HG03064 (cell line): ENCODE measurements around the gene RAB10.

Source experiments
- ATAC-seq: cut with Tn5 transposase; IDR thresholded peaks from one replicate; pipeline ENCODE4 v1.9.1; 2021; ENCODE audit warnings: low read depth; ENCODE audit not compliant: unreplicated experiment

RAB10 gene

GRCh38 chr2:26175466-26176278, 141.8 kb downstream of the RAB10 start:
- ATAC-seq: no peak

- no peak for ATAC-seq
Measured at GRCh38 chr2:26176279-26176615, 142.4 kb downstream of the RAB10 start.

GRCh38 chr2:26177122-26177521, 143.2 kb downstream of the RAB10 start:
- ATAC-seq: no peak

- no peak for ATAC-seq
Measured at GRCh38 chr2:26178246-26178645, 144.4 kb downstream of the RAB10 start.

- no peak for ATAC-seq
Measured at GRCh38 chr2:26178746-26179436, 145.0 kb downstream of the RAB10 start.

- no peak for ATAC-seq
Measured at GRCh38 chr2:26179446-26179913, 145.6 kb downstream of the RAB10 start.

GRCh38 chr2:26182441-26182840, 148.6 kb downstream of the RAB10 start:
- no peak for ATAC-seq

- ATAC-seq: no peak
Measured at GRCh38 chr2:26182887-26183630, 149.2 kb downstream of the RAB10 start.

- ATAC-seq: no peak
Measured at GRCh38 chr2:26184121-26184520, 150.2 kb downstream of the RAB10 start.

- ATAC-seq: no peak
Measured at GRCh38 chr2:26184555-26185303, 150.8 kb downstream of the RAB10 start.

- ATAC-seq: no peak
Measured at GRCh38 chr2:26185304-26185928, 151.5 kb downstream of the RAB10 start.

GRCh38 chr2:26185954-26186770, 152.3 kb downstream of the RAB10 start:
- ATAC-seq: no peak
